K562 (cell line): ENCODE data around the gene PITPNC1.

Experiments
- ZFP1 ChIP-seq: fragments of 450-650 bp; formaldehyde crosslinking; IDR thresholded peaks from 2 replicates; pipeline ENCODE4 v1.4.0; 2020; ENCODE audit warnings: mild to moderate bottlenecking, mixed read lengths
- ZNF165 ChIP-seq: fragments of 250-450 bp; sonication (Bioruptor Pico); IDR thresholded peaks from 2 replicates; pipeline ENCODE4 v1.4.0; 2020; ENCODE audit warnings: borderline replicate concordance

DNA sequence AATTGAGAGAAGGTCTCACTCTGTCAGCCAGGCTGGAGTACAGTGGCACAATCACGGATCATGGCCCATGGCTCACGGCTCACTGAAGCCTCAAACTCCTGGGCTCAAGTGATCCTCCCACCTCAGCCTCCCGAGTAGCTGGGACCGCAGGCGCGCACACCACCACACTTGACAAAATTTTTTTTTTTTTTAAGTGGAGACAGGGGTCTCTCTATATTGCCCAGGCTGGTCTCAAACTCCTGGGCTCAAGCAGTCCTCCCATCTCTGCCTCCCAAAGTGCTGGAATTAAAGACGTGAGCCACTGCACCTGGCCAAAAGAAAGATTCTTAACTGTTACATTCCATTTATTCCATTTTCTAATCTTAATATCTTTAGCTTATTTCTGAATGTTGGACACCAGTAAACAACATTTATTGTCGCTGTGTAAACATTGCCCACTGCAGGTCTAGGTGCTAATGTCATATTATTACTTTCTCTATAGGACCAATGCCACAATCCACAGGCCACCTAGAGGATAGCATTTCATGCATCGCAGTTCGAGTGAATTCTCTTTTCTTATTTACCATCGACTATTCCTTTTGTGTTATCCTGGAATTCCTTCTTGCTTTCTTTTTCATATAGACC, 123.7 kb downstream of the PITPNC1 start:
- TF ChIP-seq ZNF165 (no peak), ZFP1 (CRISPR knock-in tag) (no peak)
